ENCODE results near the gene CGREF1. TPM values are rescaled to one million over a fixed set of nuclear protein-coding genes. Genes with fewer than 3 reads are reported as not detected.

The CGREF1 gene
- polyA plus RNA-seq, 1 of the 3 experiments (the other 2 are of a cell fraction): 18.3 TPM

GRCh38 chr2:27070653-27071276 lies 48.2 kb downstream of the CGREF1 start:
- Histone ChIP-seq H3K9me2 (no peaks in the 10 kb centered on the region), H3K27ac (ENCODE audit: low read depth in 2 of 2, low read length in 1 of 2) (peak overlapping the region; percentile 75 to 89; a peak in 3 of 4 replicates), H3K36me3 (replicated peaks in 1 of 2; ENCODE audit: control insufficient read depth in 1 of 2, insufficient read depth in 2 of 2, low read length in 1 of 2) (peaks cover 37 to 38% of the 10 kb centered on the region in 2 experiments), H3K9ac (peak overlapping the region; percentile 94), H3K9me3 (no peaks in the 10 kb centered on the region), H3K4me3 (ENCODE audit: low read depth in 2 of 2, low read length in 1 of 2) (peak overlapping the region; percentile 97 to 98), H3K4me1 (ENCODE audit: control insufficient read depth in 1 of 2, insufficient read depth in 2 of 2, low read depth in 1 of 2, low read length in 1 of 2) (peaks cover 44 to 60% of the 10 kb centered on the region in 2 experiments), H3K79me2 (ENCODE audit: insufficient read depth) (peaks cover 56% of the 10 kb centered on the region), H4K20me1 (ENCODE audit: insufficient read depth) (peaks cover 14% of the 10 kb centered on the region), H2AFZ (ENCODE audit: low read depth) (peak overlapping the region; percentile 84; the same call in 1 of the 2 replicates), H3K4me2 (peak overlapping the region; percentile 88), H3K27me3 (ENCODE audit: insufficient read depth) (no peaks in the 10 kb centered on the region), H3F3A (replicated peaks; ENCODE audit: insufficient read depth) (peaks cover 6% of the 10 kb centered on the region)
- WGBS (ENCODE audit: low lambda C conversion rate): 3% methylated on average over 11 of the region's 11 CpGs
- ChIA-PET CTCF (interaction anchor here (0.6 to 18.5 kb wide), 8 partner anchors 9 to 87 kb away, joined by 3 to 227 read pairs (median 5); partner anchors contain the start of genes AGBL5, EMILIN1 and KHK), POLR2A (interaction anchor here (0.6 to 5.7 kb wide), 10 partner anchors 7 to 1824 kb away, joined by 3 to 80 read pairs (median 16); partner anchors contain the start of genes AGBL5, KHK and TMEM214)
- no peak for TF ChIP-seq USF2 (IDR thresholded peaks at IDR 0.05; ENCODE audit: borderline replicate concordance, low read depth, low read length)
- TF ChIP-seq EP300 (IDR thresholded peaks at IDR 0.05; ENCODE audit: borderline replicate concordance in 1 of 2, low read depth in 1 of 2, low read length in 1 of 2): no peak
- no peak for TF ChIP-seq FOXJ3 (CRISPR knock-in tag; IDR thresholded peaks at IDR 0.05)
- no peak for TF ChIP-seq PBX3 (IDR thresholded peaks at IDR 0.05)
- DNase-seq: no peak

GRCh38 chr2:27069961-27070618 lies 48.8 kb downstream of the CGREF1 start:
- no peak for DNase-seq
- Histone ChIP-seq H3K9me3 (no peaks in the 10 kb centered on the region), H3K4me3 (ENCODE audit: low read depth in 2 of 2, low read length in 1 of 2) (peak overlapping the region; percentile 97 to 98), H3K9me2 (no peaks in the 10 kb centered on the region), H3K4me1 (ENCODE audit: control insufficient read depth in 1 of 2, insufficient read depth in 2 of 2, low read depth in 1 of 2, low read length in 1 of 2) (peaks cover 39 to 54% of the 10 kb centered on the region in 2 experiments), H3K9ac (peak overlapping the region; percentile 94), H2AFZ (ENCODE audit: low read depth) (no peak overlapping the region), H4K20me1 (ENCODE audit: insufficient read depth) (peaks cover 14% of the 10 kb centered on the region), H3F3A (replicated peaks; ENCODE audit: insufficient read depth) (peaks cover 11% of the 10 kb centered on the region), H3K27ac (ENCODE audit: low read depth in 2 of 2, low read length in 1 of 2) (peak overlapping the region in 1 of 2 experiments; percentile 19; a peak in 1 of 4 replicates), H3K79me2 (ENCODE audit: insufficient read depth) (peaks cover 63% of the 10 kb centered on the region), H3K27me3 (ENCODE audit: insufficient read depth) (no peaks in the 10 kb centered on the region), H3K36me3 (replicated peaks in 1 of 2; ENCODE audit: control insufficient read depth in 1 of 2, insufficient read depth in 2 of 2, low read length in 1 of 2) (peaks cover 43 to 44% of the 10 kb centered on the region in 2 experiments), H3K4me2 (peak overlapping the region; percentile 88)
- POLR2A ChIA-PET: interaction anchor here (1.7 to 5.7 kb wide), 2 partner anchors 19 to 37 kb away, joined by 6 to 80 read pairs; partner anchors contain the start of genes AGBL5 and TMEM214
- TF ChIP-seq NRF1 (IDR thresholded peaks at IDR 0.05; ENCODE audit: low read depth, low read length) (no peak), EZH2phosphoT487 (IDR thresholded peaks at IDR 0.05; ENCODE audit: borderline replicate concordance, low read depth) (no peak), YY1 (IDR thresholded peaks at IDR 0.05; ENCODE audit: low read depth) (no peak), GATA2 (CRISPR knock-in tag; IDR thresholded peaks at IDR 0.05) (no peak), SIN3A (IDR thresholded peaks at IDR 0.05; ENCODE audit: borderline replicate concordance, low read depth, low read length) (no peak), TCF12 (IDR thresholded peaks at IDR 0.05) (no peak), SMC3 (IDR thresholded peaks at IDR 0.05; ENCODE audit: low read depth, low read length) (no peak), JUND (IDR thresholded peaks at IDR 0.05) (no peak), MAX (IDR thresholded peaks at IDR 0.05; ENCODE audit: low read depth) (no peak), MXI1 (IDR thresholded peaks at IDR 0.05; ENCODE audit: low read depth, low read length) (no peak), USF2 (IDR thresholded peaks at IDR 0.05; ENCODE audit: borderline replicate concordance, low read depth, low read length) (no peak), PBX3 (IDR thresholded peaks at IDR 0.05) (no peak), EP300 (IDR thresholded peaks at IDR 0.05; ENCODE audit: borderline replicate concordance in 1 of 2, low read depth in 1 of 2, low read length in 1 of 2) (no peak)
- CTCF ChIA-PET: interaction anchor here (0.6 to 18.5 kb wide), 5 partner anchors 8 to 214 kb away, joined by 3 to 227 read pairs (median 7); partner anchors contain the start of genes AGBL5, EMILIN1 and KHK
- WGBS (ENCODE audit: low lambda C conversion rate): 78% methylated on average over 8 of the region's 8 CpGs

All from SK-N-SH (cell line).